Dermis blood vessel endothelial cell (primary cell): ENCODE results near the gene GAS2. TPM values are rescaled to one million over a fixed set of nuclear protein-coding genes. Genes with fewer than 3 reads are reported as not detected.
"Not testable (repeated sequence)": the region's sequence is repeated elsewhere in the genome, so short reads cannot be mapped to it uniquely, and the experiment has no call there.

Experiments
- DNase-seq: peaks from one replicate; pipeline ENCODE4 v3.0.0; 2010
- total RNA-seq: library from RNA; depleted of rRNA; stranded (reverse); fragments of >200 nt; gene quantifications from 2 replicates; pipeline ENCODE4 v1.2.3, GENCODE V29; 2014

The GAS2 gene
- 0.56 and 1.7 TPM in 2 replicates for total RNA-seq

- DNase-seq = no peak
Measured at GRCh38 chr11:22666325-22666687, at the start of gene GAS2. GAS2 (plus strand) TSS chr11:22666611; CDS start chr11:22674870, 8,259 bp downstream.

GRCh38 chr11:22617868-22618267, 48.5 kb upstream of the GAS2 start:
- no peak for DNase-seq

GRCh38 chr11:22624742-22625447, 41.5 kb upstream of the GAS2 start:
- DNase-seq = peak; percentile 70

GRCh38 chr11:22625448-22626287, 40.7 kb upstream of the GAS2 start, which contains the start of gene FANCF:
FANCF (minus strand) TSS chr11:22625823; CDS start chr11:22625810, 13 bp downstream.
- peak; percentile 99 for DNase-seq

- DNase-seq = no peak
Measured at GRCh38 chr11:22626573-22627239, 39.7 kb upstream of the GAS2 start.

- no peak for DNase-seq
Measured at GRCh38 chr11:22627421-22627820, 39.0 kb upstream of the GAS2 start.

- DNase-seq = no peak
Measured at GRCh38 chr11:22633354-22633902, 33.0 kb upstream of the GAS2 start.

GRCh38 chr11:22634897-22635629, 31.3 kb upstream of the GAS2 start:
- DNase-seq = no peak

GRCh38 chr11:22635689-22636088, 30.7 kb upstream of the GAS2 start:
- DNase-seq = no peak

- no peak for DNase-seq
Measured at GRCh38 chr11:22640862-22641261, 25.5 kb upstream of the GAS2 start.

GRCh38 chr11:22641559-22641958, 24.9 kb upstream of the GAS2 start:
- DNase-seq = no peak

GRCh38 chr11:22652346-22652745, 14.1 kb upstream of the GAS2 start:
- DNase-seq = not testable (repeated sequence)

GRCh38 chr11:22656130-22656529, 10.3 kb upstream of the GAS2 start:
- no peak for DNase-seq

GRCh38 chr11:22657101-22657694, 9.2 kb upstream of the GAS2 start:
- DNase-seq = no peak

GRCh38 chr11:22659783-22660182, 6.6 kb upstream of the GAS2 start:
- DNase-seq = no peak

- DNase-seq = no peak
Measured at GRCh38 chr11:22666688-22667439, 453 bp downstream of the GAS2 start.

- no peak for DNase-seq
Measured at GRCh38 chr11:22668005-22668796, 1.8 kb downstream of the GAS2 start.

- no peak for DNase-seq
Measured at GRCh38 chr11:22669368-22669767, 3.0 kb downstream of the GAS2 start.

GRCh38 chr11:22670830-22671229, 4.4 kb downstream of the GAS2 start:
- DNase-seq = peak; percentile 39

- no peak for DNase-seq
Measured at GRCh38 chr11:22671751-22672150, 5.3 kb downstream of the GAS2 start.
